Stimulated activated effector memory CD8-positive, alpha-beta T cell treated with anti-CD3 and anti-CD28 coated beads, Interleukin-12 subunit alpha, Interleukin-12 subunit beta, amount 100 ng/mL, for 72 hours (primary cell): ENCODE data around the gene PSORS1C2.
"Not testable (repeated sequence)": the region's sequence is repeated elsewhere in the genome, so short reads cannot be mapped to it uniquely, and the experiment has no call there.

Source experiments
- ATAC-seq: fragments of 150-1000 bp; cut with Tn5 transposase; 2 replicates; pipeline ENCODE4 v1.10.0; 2021
- DNase-seq, 2 donors: peaks; one replicate each; pipeline ENCODE4 v3.0.0; 2021 to 2022; ENCODE audit warnings: low spot score in 2 of 2
- H3K27ac Mint-ChIP-seq: one replicate; pipeline ENCODE4 v1.8.0; 2022; ENCODE audit warnings: mild to moderate bottlenecking, mixed read lengths
- H3K36me3 Mint-ChIP-seq: one replicate; pipeline ENCODE4 v1.8.0; 2022; ENCODE audit warnings: mild to moderate bottlenecking, mixed read lengths
- H3K4me1 Mint-ChIP-seq: one replicate; pipeline ENCODE4 v1.8.0; 2022; ENCODE audit warnings: mixed read lengths
- H3K4me3 Mint-ChIP-seq: one replicate; pipeline ENCODE4 v1.8.0; 2022; ENCODE audit warnings: mild to moderate bottlenecking, mixed read lengths
- H3K9me3 Mint-ChIP-seq: one replicate; pipeline ENCODE4 v1.8.0; 2022; ENCODE audit warnings: mixed read lengths

The PSORS1C2 gene

GRCh38 chr6:31170987-31171671 lies 32.3 kb upstream of the PSORS1C2 start:
- H3K27ac Mint-ChIP-seq: no peak overlapping the region
- DNase-seq (no peak), ATAC-seq (no peak)
- H3K4me1 Mint-ChIP-seq: peaks cover 12% of the 10 kb centered on the region
- no peaks in the 10 kb centered on the region for H3K9me3 Mint-ChIP-seq
- H3K4me3 Mint-ChIP-seq: no peak overlapping the region
- H3K36me3 Mint-ChIP-seq: no peaks in the 10 kb centered on the region

- Mint-ChIP-seq H3K4me3 (no peak within 1 kb of the TSS), H3K4me1 (peaks cover 6% of the 10 kb centered on the region), H3K36me3 (no peaks in the 10 kb centered on the region), H3K9me3 (no peaks in the 10 kb centered on the region), H3K27ac (no peak within 1 kb of the TSS)
- no peak for DNase-seq
- ATAC-seq: no peak
Measured at GRCh38 chr6:31170600-31170881, 31.7 kb upstream of the PSORS1C2 start, which contains the start of gene POU5F1. POU5F1 (minus strand) TSS chr6:31170682; CDS start chr6:31170620, 62 bp downstream.

GRCh38 chr6:31169858-31170599 lies 31.2 kb upstream of the PSORS1C2 start:
- not testable (repeated sequence) for H3K4me3 Mint-ChIP-seq, ATAC-seq, H3K9me3 Mint-ChIP-seq, H3K27ac Mint-ChIP-seq, H3K4me1 Mint-ChIP-seq, DNase-seq, H3K36me3 Mint-ChIP-seq

- DNase-seq (no peak), ATAC-seq (no peak)
- Mint-ChIP-seq H3K9me3 (no peaks in the 10 kb centered on the region), H3K4me3 (no peak overlapping the region), H3K36me3 (no peaks in the 10 kb centered on the region), H3K27ac (no peak overlapping the region), H3K4me1 (peaks cover 8% of the 10 kb centered on the region)
Measured at GRCh38 chr6:31169123-31169857, 30.4 kb upstream of the PSORS1C2 start.

GRCh38 chr6:31168606-31169005 lies 29.7 kb upstream of the PSORS1C2 start:
- Mint-ChIP-seq H3K4me1 (peaks cover 8% of the 10 kb centered on the region), H3K27ac (no peak overlapping the region), H3K4me3 (no peak overlapping the region), H3K9me3 (no peaks in the 10 kb centered on the region), H3K36me3 (peaks cover under 1% of the 10 kb centered on the region)
- ATAC-seq: no peak
- no peak for DNase-seq

GRCh38 chr6:31165986-31166385 lies 27.1 kb upstream of the PSORS1C2 start:
- Mint-ChIP-seq H3K4me3 (no peak overlapping the region), H3K9me3 (no peaks in the 10 kb centered on the region)
- DNase-seq: no peak

GRCh38 chr6:31165064-31165832 lies 26.4 kb upstream of the PSORS1C2 start:
- Mint-ChIP-seq H3K4me1 (peaks cover 24% of the 10 kb centered on the region), H3K36me3 (peaks cover 34% of the 10 kb centered on the region)
- H3K4me3 Mint-ChIP-seq, ATAC-seq, DNase-seq, H3K27ac Mint-ChIP-seq, H3K9me3 Mint-ChIP-seq: not testable (repeated sequence)

More at GRCh38 chr6:31165986-31166385, 27.1 kb upstream of the PSORS1C2 start:
- H3K36me3 Mint-ChIP-seq: peaks cover 27% of the 10 kb centered on the region
- no peak overlapping the region for H3K27ac Mint-ChIP-seq
- ATAC-seq: no peak
- peaks cover 20% of the 10 kb centered on the region for H3K4me1 Mint-ChIP-seq

- peaks cover 29% of the 10 kb centered on the region for H3K4me1 Mint-ChIP-seq
- ATAC-seq, DNase-seq, H3K27ac Mint-ChIP-seq, H3K4me3 Mint-ChIP-seq, H3K9me3 Mint-ChIP-seq: not testable (repeated sequence)
- peaks cover 41% of the 10 kb centered on the region for H3K36me3 Mint-ChIP-seq
Measured at GRCh38 chr6:31164475-31165063, 25.7 kb upstream of the PSORS1C2 start.

- Mint-ChIP-seq H3K27ac (no peak overlapping the region), H3K9me3 (no peaks in the 10 kb centered on the region), H3K4me3 (no peak overlapping the region), H3K36me3 (peaks cover 47% of the 10 kb centered on the region), H3K4me1 (peaks cover 36% of the 10 kb centered on the region)
- DNase-seq: no peak
- ATAC-seq: no peak
Measured at GRCh38 chr6:31163922-31164321, 25.1 kb upstream of the PSORS1C2 start.

GRCh38 chr6:31162463-31163165 lies 23.7 kb upstream of the PSORS1C2 start:
- peaks cover 49% of the 10 kb centered on the region for H3K4me1 Mint-ChIP-seq
- no peaks in the 10 kb centered on the region for H3K9me3 Mint-ChIP-seq
- no peak for ATAC-seq
- H3K27ac Mint-ChIP-seq: no peak overlapping the region
- no peak for DNase-seq
- peaks cover 60% of the 10 kb centered on the region for H3K36me3 Mint-ChIP-seq
- H3K4me3 Mint-ChIP-seq: no peak overlapping the region

GRCh38 chr6:31161216-31162126 lies 22.6 kb upstream of the PSORS1C2 start:
- Mint-ChIP-seq H3K36me3 (peaks cover 61% of the 10 kb centered on the region), H3K4me3 (peak overlapping the region; percentile 8), H3K4me1 (peaks cover 57% of the 10 kb centered on the region)

GRCh38 chr6:31158863-31159855 lies 20.3 kb upstream of the PSORS1C2 start:
- peak in 1 of 2 donors; percentile 60 for DNase-seq
- H3K9me3 Mint-ChIP-seq: no peaks in the 10 kb centered on the region
- H3K4me1 Mint-ChIP-seq: peaks cover 49% of the 10 kb centered on the region
- H3K4me3 Mint-ChIP-seq: peak overlapping the region; percentile 96
- H3K36me3 Mint-ChIP-seq: peaks cover 68% of the 10 kb centered on the region
- H3K27ac Mint-ChIP-seq: peak overlapping the region; percentile 96
- peak; percentile 38 for ATAC-seq

More at GRCh38 chr6:31161216-31162126, 22.6 kb upstream of the PSORS1C2 start:
- Mint-ChIP-seq H3K9me3 (no peaks in the 10 kb centered on the region), H3K27ac (no peak overlapping the region)
- ATAC-seq (no peak), DNase-seq (no peak)
